ENCODE results near the gene TMEM86A. TPM values are rescaled to one million over a fixed set of nuclear protein-coding genes. Genes with fewer than 3 reads are reported as not detected.
"Not testable (repeated sequence)": the region's sequence is repeated elsewhere in the genome, so short reads cannot be mapped to it uniquely, and the experiment has no call there.

The TMEM86A gene, protein sequence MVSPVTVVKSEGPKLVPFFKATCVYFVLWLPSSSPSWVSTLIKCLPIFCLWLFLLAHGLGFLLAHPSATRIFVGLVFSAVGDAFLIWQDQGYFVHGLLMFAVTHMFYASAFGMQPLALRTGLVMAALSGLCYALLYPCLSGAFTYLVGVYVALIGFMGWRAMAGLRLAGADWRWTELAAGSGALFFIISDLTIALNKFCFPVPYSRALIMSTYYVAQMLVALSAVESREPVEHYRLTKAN
- 10 to 100 TPM in 1 of 4 donors, 1 to 10 TPM in 3; 5.8 to 13.2 (median 6.2) TPM for total RNA-seq

DNA sequence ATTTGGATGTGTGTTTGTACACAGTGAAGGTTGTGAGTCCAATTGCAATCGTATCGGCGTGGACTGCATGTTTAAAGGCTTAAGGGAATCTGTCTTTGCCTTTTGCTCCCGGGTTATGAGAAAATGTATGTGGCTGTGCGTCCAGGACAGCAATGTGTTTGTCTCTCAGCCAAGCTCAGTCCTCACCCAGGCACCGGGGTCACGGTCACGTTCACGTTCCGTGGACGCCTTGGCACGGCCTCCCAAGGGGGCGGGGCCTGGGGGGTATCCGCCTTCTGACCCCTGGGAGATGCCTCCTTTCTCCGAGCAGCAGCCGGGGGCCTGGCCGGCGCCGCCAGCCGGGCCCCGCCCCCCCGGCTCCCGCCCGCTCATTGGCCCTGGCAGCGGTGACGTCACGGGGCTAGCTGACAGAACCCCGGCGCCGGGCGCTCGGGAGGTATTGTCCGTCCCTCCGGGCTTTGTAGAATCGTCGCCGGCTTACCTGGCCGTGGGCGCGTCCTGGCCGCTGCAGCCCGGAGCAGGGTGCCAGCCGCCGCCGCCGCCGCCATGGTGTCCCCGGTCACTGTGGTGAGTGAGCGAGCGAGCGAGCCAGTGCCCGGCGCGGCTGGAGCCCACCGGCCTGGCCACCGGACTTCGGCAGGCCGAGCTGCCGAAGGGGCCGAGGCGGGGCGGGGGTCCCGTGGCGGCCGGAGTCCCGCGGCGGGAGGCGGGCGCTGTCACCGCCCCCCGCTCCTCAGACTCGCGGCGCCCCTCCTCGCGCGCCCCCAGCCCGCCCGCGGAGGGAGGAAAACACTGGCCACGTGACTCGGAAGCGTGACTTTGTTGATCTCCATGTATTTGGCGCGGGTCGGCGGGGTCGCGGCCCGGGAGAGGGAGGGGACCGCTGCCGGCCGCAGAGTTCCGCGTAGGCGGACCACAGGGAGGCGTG lies at the start of gene TMEM86A:
TMEM86A (plus strand) TSS at position 439 of the 928 bp plus-strand sequence; CDS start at position 547, 108 bp downstream.
- H3K27ac ChIP-seq = peak within 1 kb of the TSS; percentile 42 to 67 (median 54)
- peaks cover 6 to 13% of the 10 kb centered on the region in 2 donors for H3K4me1 ChIP-seq
- no peaks in the 10 kb centered on the region for H3K9me3 ChIP-seq
- peaks cover 0 to 7% of the 10 kb centered on the region in 2 donors for H3K36me3 ChIP-seq
- peak; percentile 8 to 90 for TF ChIP-seq POLR2A (IDR thresholded peaks at IDR 0.05)
- TF ChIP-seq, protein P1, sequence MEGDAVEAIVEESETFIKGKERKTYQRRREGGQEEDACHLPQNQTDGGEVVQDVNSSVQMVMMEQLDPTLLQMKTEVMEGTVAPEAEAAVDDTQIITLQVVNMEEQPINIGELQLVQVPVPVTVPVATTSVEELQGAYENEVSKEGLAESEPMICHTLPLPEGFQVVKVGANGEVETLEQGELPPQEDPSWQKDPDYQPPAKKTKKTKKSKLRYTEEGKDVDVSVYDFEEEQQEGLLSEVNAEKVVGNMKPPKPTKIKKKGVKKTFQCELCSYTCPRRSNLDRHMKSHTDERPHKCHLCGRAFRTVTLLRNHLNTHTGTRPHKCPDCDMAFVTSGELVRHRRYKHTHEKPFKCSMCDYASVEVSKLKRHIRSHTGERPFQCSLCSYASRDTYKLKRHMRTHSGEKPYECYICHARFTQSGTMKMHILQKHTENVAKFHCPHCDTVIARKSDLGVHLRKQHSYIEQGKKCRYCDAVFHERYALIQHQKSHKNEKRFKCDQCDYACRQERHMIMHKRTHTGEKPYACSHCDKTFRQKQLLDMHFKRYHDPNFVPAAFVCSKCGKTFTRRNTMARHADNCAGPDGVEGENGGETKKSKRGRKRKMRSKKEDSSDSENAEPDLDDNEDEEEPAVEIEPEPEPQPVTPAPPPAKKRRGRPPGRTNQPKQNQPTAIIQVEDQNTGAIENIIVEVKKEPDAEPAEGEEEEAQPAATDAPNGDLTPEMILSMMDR (IDR thresholded peaks at IDR 0.05) = peak in 1 of 6 experiments; percentile 15
- 2 to 7% methylated on average over 24 to 26 of the region's 98 CpGs for WGBS, 2 donors
- intact Hi-C loops (cut with DNase I) = no loop called here
- peak; percentile 96 to 97 for DNase-seq
- no peaks in the 10 kb centered on the region for H3K27me3 ChIP-seq
- peak within 1 kb of the TSS; percentile 71 to 85 (median 84) for H3K4me3 ChIP-seq (replicated peaks in 1 of 3)

DNA sequence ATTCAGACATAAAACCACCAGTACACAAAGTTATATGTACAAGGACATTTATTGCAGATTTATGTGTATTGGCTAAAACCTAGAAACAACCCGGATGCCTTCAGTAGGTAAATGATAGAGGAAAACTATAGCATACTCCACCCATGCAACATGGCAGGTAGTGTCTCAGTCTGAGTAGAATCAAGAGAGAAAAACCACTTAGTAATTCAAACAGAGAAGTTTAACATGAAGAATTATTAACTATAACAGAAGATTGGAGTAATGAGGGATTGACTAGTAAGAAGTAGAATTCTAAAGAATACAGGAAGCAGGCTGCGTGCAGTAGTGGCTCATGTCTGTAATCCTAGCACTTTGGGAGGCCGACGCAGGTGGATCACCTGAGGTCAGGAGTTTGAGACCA lies 48.2 kb upstream of the TMEM86A start:
- H3K9me3 ChIP-seq = no peaks in the 10 kb centered on the region
- H3K27me3 ChIP-seq = no peaks in the 10 kb centered on the region
- intact Hi-C loops (cut with DNase I) = no loop called here
- no peaks in the 10 kb centered on the region for H3K36me3 ChIP-seq
- no peaks in the 10 kb centered on the region for H3K4me1 ChIP-seq
- no peak for DNase-seq
- no peak overlapping the region for H3K4me3 ChIP-seq (replicated peaks in 1 of 3)
- no peak overlapping the region for H3K27ac ChIP-seq
- TF ChIP-seq, protein P1 (IDR thresholded peaks at IDR 0.05) = no peak
- TF ChIP-seq POLR2A (IDR thresholded peaks at IDR 0.05) = no peak
- WGBS, 2 donors = 70 to 95% methylated on average over 4 of the region's 4 CpGs

DNA sequence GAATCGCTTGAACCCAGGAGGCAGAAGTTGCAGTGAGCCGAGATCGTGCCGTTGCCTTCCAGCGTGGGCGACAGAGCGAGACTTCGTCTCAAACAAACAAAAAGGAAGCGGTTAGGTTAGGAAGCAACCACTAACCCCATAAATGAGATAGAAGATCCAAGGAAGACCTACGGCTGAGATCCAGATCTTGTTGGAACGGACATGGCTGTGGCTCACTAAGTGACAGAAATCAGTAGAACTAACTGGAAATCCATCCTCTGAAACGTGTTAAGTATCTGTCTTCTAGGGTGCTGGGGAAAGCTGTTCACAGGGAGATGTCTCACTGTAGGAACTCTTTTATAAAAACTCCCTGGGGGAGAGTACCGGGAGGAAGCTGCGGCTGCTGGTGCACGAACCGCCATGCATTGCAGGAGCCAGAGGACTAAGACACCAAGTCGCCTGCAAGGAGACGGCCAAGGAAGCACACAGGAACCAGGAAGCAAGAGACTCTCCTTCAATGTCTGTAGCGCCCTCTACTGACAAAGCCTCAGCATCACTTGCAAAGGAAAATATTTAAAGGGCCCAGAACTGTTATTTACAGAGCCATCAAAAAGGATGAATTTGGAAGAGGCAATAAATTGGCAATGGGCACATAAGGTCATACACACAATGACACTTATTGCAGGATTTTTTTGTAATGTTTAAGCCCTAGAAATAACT lies 47.6 kb upstream of the TMEM86A start:
- intact Hi-C loops (cut with DNase I) = no loop called here
- H3K4me3 ChIP-seq (replicated peaks in 1 of 3) = no peak overlapping the region
- no peak for TF ChIP-seq POLR2A (IDR thresholded peaks at IDR 0.05)
- TF ChIP-seq, protein P1 (IDR thresholded peaks at IDR 0.05) = peak in 4 of 6 experiments; percentile 10 to 29 (median 18)
- WGBS, 2 donors = 72 to 74% methylated on average over 19 of the region's 19 CpGs
- H3K36me3 ChIP-seq = no peaks in the 10 kb centered on the region
- no peaks in the 10 kb centered on the region for H3K9me3 ChIP-seq
- no peaks in the 10 kb centered on the region for H3K27me3 ChIP-seq
- peak; percentile 3 to 5 for DNase-seq
- H3K4me1 ChIP-seq = no peaks in the 10 kb centered on the region
- H3K27ac ChIP-seq = no peak overlapping the region

DNA sequence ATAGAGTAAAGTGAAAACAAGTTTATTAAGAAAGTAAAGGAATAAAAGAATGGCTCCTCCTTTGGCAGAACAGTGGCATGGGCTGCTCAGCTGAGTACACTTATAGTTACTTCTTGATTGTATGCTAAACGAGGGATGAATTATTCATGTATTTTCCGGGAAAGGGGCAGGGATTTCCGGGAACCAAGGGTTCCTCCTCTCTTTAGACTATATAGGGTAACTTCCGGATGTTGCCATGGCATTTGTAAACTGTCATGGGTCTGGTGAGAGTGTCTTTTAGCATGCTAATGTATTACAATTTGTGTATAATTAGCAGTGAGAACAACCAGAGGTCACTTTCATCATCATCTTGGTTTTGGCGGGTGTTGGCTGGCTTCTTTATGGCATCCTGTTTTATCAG lies 40.9 kb upstream of the TMEM86A start:
- WGBS, 2 donors = 81 to 86% methylated on average over 5 of the region's 5 CpGs

DNA sequence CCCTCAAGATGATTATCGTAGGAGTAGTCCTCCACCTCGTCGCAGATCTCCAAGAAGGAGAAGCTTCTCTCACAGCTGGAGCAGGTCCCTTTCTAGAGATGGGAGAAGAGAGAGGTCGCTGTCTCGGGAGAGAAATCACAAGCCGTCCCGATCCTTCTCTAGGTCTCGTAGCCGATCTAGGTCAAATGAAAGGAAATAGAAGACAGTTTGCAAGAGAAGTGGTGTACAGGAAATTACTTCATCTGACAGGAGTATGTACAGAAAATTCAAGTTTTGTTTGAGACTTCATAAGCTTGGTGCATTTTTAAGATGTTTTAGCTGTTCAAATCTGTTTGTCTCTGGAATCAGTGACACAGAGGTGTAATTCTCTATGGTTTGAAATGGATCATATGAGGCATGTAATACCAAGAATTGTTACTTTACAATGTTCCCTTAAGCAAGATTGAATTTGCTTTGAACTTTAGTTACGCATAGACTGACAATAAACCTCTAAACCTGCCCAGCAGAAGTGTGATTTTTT lies 33.2 kb upstream of the TMEM86A start:
- DNase-seq; H3K4me1 ChIP-seq; H3K27ac ChIP-seq; H3K4me3 ChIP-seq (replicated peaks in 1 of 3); H3K36me3 ChIP-seq; H3K27me3 ChIP-seq; intact Hi-C loops (cut with DNase I); H3K9me3 ChIP-seq: not testable (repeated sequence)
- 63 to 86% methylated on average over 10 of the region's 10 CpGs for WGBS, 2 donors

More for the DNA sequence above, 40.9 kb upstream of the TMEM86A start:
- intact Hi-C loops (cut with DNase I) = no loop called here
- no peak for DNase-seq
- H3K36me3 ChIP-seq = no peaks in the 10 kb centered on the region
- no peaks in the 10 kb centered on the region for H3K27me3 ChIP-seq
- H3K9me3 ChIP-seq = no peaks in the 10 kb centered on the region
- no peak overlapping the region for H3K4me3 ChIP-seq (replicated peaks in 1 of 3)
- no peak for TF ChIP-seq POLR2A (IDR thresholded peaks at IDR 0.05)
- TF ChIP-seq, protein P1 (IDR thresholded peaks at IDR 0.05) = no peak
- H3K27ac ChIP-seq = no peak overlapping the region
- H3K4me1 ChIP-seq = no peaks in the 10 kb centered on the region

All from thyroid gland (tissue), 4 donors.